LNCaP clone FGC (cell line): ENCODE results near the gene PYGB.

ENCODE experiments used
- DNase-seq: peaks from one replicate; pipeline ENCODE4 v3.0.0-alpha.2; 2011; ENCODE audit warnings: low read depth
- H3K4me3 ChIP-seq: 2 replicates; pipeline ENCODE4 v1.5.1; 2011; ENCODE audit warnings: mild to moderate bottlenecking, low read depth, low read length, control low read depth
- CTCF ChIP-seq: IDR thresholded peaks from 2 replicates; pipeline ENCODE4 v1.5.1; 2012; ENCODE audit warnings: mild to moderate bottlenecking; ENCODE audit not compliant: control insufficient read depth, insufficient read depth; ENCODE audit errors: extremely low read depth

Gene PYGB

GRCh38 chr20:25340380-25340779 is 92.5 kb downstream of the PYGB start:
- TF ChIP-seq CTCF, result no peak
- no peak for DNase-seq
- no peak overlapping the region for H3K4me3 ChIP-seq

- TF ChIP-seq CTCF, result no peak
- no peak overlapping the region for H3K4me3 ChIP-seq
- DNase-seq, result no peak
These were observed 94.1 kb downstream of the PYGB start for GRCh38 chr20:25341716-25342680.

GRCh38 chr20:25344634-25345033 is 96.7 kb downstream of the PYGB start:
- DNase-seq, result no peak
- no peak for TF ChIP-seq CTCF
- H3K4me3 ChIP-seq, result no peak overlapping the region

- no peak overlapping the region for H3K4me3 ChIP-seq
- TF ChIP-seq CTCF, result no peak
- DNase-seq, result peak; percentile 97
These were observed 97.8 kb downstream of the PYGB start for GRCh38 chr20:25345721-25346120.

- no peak overlapping the region for H3K4me3 ChIP-seq
- DNase-seq, result no peak
- TF ChIP-seq CTCF, result no peak
These were observed 98.5 kb downstream of the PYGB start for GRCh38 chr20:25346349-25346748.
